Measurements from ENCODE around the gene HSPB1. TPM values are rescaled to one million over a fixed set of nuclear protein-coding genes. Genes with fewer than 3 reads are reported as not detected.
"Not testable (repeated sequence)": the region's sequence is repeated elsewhere in the genome, so short reads cannot be mapped to it uniquely, and the experiment has no call there.

The HSPB1 gene
- total and polyA plus RNA-seq, 2 donors (not counting 1 experiment from before 2014, with no cell fraction given), result 34.0 to 343 TPM

DNA sequence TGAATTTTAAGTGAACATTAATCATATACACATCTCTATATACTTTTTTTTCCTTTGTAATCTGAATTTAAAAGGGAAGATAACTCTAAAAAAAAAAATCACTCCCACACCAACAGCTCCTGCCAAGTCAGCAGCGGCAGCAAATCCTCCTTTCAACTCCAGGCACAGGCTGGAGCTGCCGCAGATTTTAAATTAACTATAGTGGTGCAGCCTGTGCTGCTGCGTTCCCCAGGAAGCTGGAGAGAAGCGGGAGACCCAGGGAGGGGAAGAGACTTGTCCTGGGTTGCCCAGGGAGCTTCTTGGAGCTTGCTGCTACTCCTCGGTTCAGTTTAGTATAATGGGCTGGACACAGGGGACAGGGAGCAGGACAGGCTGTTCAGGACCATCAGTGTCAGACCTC is 32.6 kb upstream of the HSPB1 start:
- H3K9ac ChIP-seq (ENCODE audit: low read length), result no peak overlapping the region
- H3K27me3 ChIP-seq (replicated peaks in 1 of 4; ENCODE audit: control extremely low read depth in 1 of 4, control insufficient read depth in 3 of 4, insufficient read depth in 4 of 4, low read length in 3 of 4), result peaks cover 0 to 24% (median 3%) of the 10 kb centered on the region in 4 experiments
- no peak overlapping the region for H2AFZ ChIP-seq (ENCODE audit: insufficient read depth, low read depth, low read length, poor library complexity, severe bottlenecking)
- H3K4me2 ChIP-seq (replicated peaks; ENCODE audit: low read depth, low read length, poor library complexity, severe bottlenecking), result no peak overlapping the region
- no peak for ATAC-seq (ENCODE audit: low read depth)
- ChIA-PET POLR2A (no interaction called here), CTCF (interaction anchor here (0.6 kb wide), 1 partner anchor 75 kb away, joined by 3 read pairs; no protein-coding TSS in a partner anchor)
- no peak overlapping the region for H3K27ac Mint-ChIP-seq
- H3K4me3 ChIP-seq (ENCODE audit: control extremely low read depth in 1 of 5, extremely low read depth in 1 of 5, insufficient read depth in 1 of 5, low read depth in 2 of 5, low read length in 4 of 5), result no peak overlapping the region
- no peak overlapping the region for H3K4me3 Mint-ChIP-seq
- H3K79me2 ChIP-seq (ENCODE audit: control insufficient read depth, insufficient read depth, low read length), result no peaks in the 10 kb centered on the region
- DNase-seq, result no peak
- peaks cover 10 to 17% of the 10 kb centered on the region in 2 donors for H3K4me1 ChIP-seq (ENCODE audit: control insufficient read depth in 2 of 2, insufficient read depth in 2 of 2, low read length in 2 of 2)
- WGBS (ENCODE audit: insufficient coverage), result 76% methylated on average over 3 of the region's 5 CpGs
- H4K20me1 ChIP-seq (ENCODE audit: control insufficient read depth, insufficient read depth, low read length, poor library complexity, severe bottlenecking), result no peaks in the 10 kb centered on the region
- H3K27ac ChIP-seq (ENCODE audit: low read length in 2 of 2), result no peak overlapping the region
- peaks cover 12% of the 10 kb centered on the region for H3K27me3 Mint-ChIP-seq
- no peaks in the 10 kb centered on the region for H3K9me3 Mint-ChIP-seq (ENCODE audit: insufficient read depth)
- intact Hi-C loops (cut with micrococcal nuclease), result no loop called here
- TF ChIP-seq EZH2 (IDR thresholded peaks at IDR 0.05; ENCODE audit: borderline replicate concordance, insufficient read depth, low read depth, low read length, poor library complexity, severe bottlenecking), result no peak
- TF ChIP-seq, protein P1, sequence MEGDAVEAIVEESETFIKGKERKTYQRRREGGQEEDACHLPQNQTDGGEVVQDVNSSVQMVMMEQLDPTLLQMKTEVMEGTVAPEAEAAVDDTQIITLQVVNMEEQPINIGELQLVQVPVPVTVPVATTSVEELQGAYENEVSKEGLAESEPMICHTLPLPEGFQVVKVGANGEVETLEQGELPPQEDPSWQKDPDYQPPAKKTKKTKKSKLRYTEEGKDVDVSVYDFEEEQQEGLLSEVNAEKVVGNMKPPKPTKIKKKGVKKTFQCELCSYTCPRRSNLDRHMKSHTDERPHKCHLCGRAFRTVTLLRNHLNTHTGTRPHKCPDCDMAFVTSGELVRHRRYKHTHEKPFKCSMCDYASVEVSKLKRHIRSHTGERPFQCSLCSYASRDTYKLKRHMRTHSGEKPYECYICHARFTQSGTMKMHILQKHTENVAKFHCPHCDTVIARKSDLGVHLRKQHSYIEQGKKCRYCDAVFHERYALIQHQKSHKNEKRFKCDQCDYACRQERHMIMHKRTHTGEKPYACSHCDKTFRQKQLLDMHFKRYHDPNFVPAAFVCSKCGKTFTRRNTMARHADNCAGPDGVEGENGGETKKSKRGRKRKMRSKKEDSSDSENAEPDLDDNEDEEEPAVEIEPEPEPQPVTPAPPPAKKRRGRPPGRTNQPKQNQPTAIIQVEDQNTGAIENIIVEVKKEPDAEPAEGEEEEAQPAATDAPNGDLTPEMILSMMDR (IDR thresholded peaks at IDR 0.05), result no peak
- no peaks in the 10 kb centered on the region for H3K36me3 ChIP-seq (replicated peaks in 1 of 2; ENCODE audit: control extremely low read depth in 1 of 2, control insufficient read depth in 1 of 2, extremely low read depth in 1 of 2, insufficient read depth in 2 of 2, low read length in 1 of 2)
- peaks cover 0 to 5% (median 0%) of the 10 kb centered on the region in 3 donors for H3K9me3 ChIP-seq (ENCODE audit: control extremely low read depth in 1 of 3, control insufficient read depth in 2 of 3, insufficient read depth in 1 of 3, low read length in 2 of 3)
- peaks cover 14% of the 10 kb centered on the region for H3K4me1 Mint-ChIP-seq

DNA sequence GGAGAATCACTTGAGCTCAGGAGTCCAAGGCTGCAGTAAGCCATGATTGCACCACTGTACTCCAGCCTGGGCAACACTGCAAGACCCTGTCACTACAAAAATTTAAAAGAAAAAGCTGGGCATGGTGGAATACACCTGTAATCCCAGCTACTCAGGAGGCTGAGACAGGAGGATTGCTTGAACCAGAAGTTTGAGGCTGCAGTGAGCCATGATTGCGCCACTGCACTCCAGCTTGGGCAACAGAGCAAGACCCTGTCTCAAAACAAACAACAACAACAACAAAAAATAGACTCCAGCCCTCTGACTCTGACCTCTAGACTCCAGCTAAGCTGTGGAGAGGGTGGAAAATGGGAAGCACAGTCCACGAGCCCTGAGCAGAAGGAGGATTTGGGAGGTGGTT is 31.1 kb upstream of the HSPB1 start:
- Mint-ChIP-seq H3K4me1 (peaks cover 14% of the 10 kb centered on the region), H3K27me3 (peaks cover 15% of the 10 kb centered on the region)
- H3K79me2 ChIP-seq (ENCODE audit: control insufficient read depth, insufficient read depth, low read length); DNase-seq; H3K9me3 Mint-ChIP-seq (ENCODE audit: insufficient read depth); H3K4me3 ChIP-seq (ENCODE audit: control extremely low read depth in 1 of 5, extremely low read depth in 1 of 5, insufficient read depth in 1 of 5, low read depth in 2 of 5, low read length in 4 of 5); intact Hi-C loops (cut with micrococcal nuclease); POLR2A ChIA-PET; H3K4me2 ChIP-seq (replicated peaks; ENCODE audit: low read depth, low read length, poor library complexity, severe bottlenecking); ATAC-seq (ENCODE audit: low read depth); H3K9ac ChIP-seq (ENCODE audit: low read length); H4K20me1 ChIP-seq (ENCODE audit: control insufficient read depth, insufficient read depth, low read length, poor library complexity, severe bottlenecking); H3K27ac ChIP-seq (ENCODE audit: low read length in 2 of 2); H2AFZ ChIP-seq (ENCODE audit: insufficient read depth, low read depth, low read length, poor library complexity, severe bottlenecking); H3K27ac Mint-ChIP-seq; H3K36me3 ChIP-seq (replicated peaks in 1 of 2; ENCODE audit: control extremely low read depth in 1 of 2, control insufficient read depth in 1 of 2, extremely low read depth in 1 of 2, insufficient read depth in 2 of 2, low read length in 1 of 2); H3K9me3 ChIP-seq (ENCODE audit: control extremely low read depth in 1 of 3, control insufficient read depth in 2 of 3, insufficient read depth in 1 of 3, low read length in 2 of 3); H3K4me3 Mint-ChIP-seq: not testable (repeated sequence)
- Histone ChIP-seq H3K4me1 (ENCODE audit: control insufficient read depth in 2 of 2, insufficient read depth in 2 of 2, low read length in 2 of 2) (peaks cover 10 to 17% of the 10 kb centered on the region in 2 donors), H3K27me3 (replicated peaks in 1 of 4; ENCODE audit: control extremely low read depth in 1 of 4, control insufficient read depth in 3 of 4, insufficient read depth in 4 of 4, low read length in 3 of 4) (peaks cover 0 to 21% (median 3%) of the 10 kb centered on the region in 4 experiments)
- CTCF ChIA-PET, result interaction anchor here (0.7 kb wide), 1 partner anchor 16 kb away, joined by 3 read pairs; no protein-coding TSS in a partner anchor
- no CpG with 5 or more reads among the region's 2 CpGs for WGBS (ENCODE audit: insufficient coverage)
